Stimulated activated CD8-positive, alpha-beta memory T cell treated with anti-CD3 and anti-CD28 coated beads, Interleukin-12 subunit alpha, Interleukin-12 subunit beta, amount 100 ng/mL, for 1 hour (primary cell): ENCODE measurements around the gene SNRPF.

Source experiments
- DNase-seq: peaks from one replicate; pipeline ENCODE4 v3.0.0-alpha.2; 2020; ENCODE audit warnings: low read depth

Gene SNRPF

GRCh38 chr12:95859344-95859816 is 628 bp downstream of the SNRPF start:
- no peak for DNase-seq

- no peak for DNase-seq
Measured at GRCh38 chr12:95859947-95860850, 1.4 kb downstream of the SNRPF start.

- no peak for DNase-seq
Measured at GRCh38 chr12:95862038-95862437, 3.3 kb downstream of the SNRPF start.

GRCh38 chr12:95863337-95863736 is 4.6 kb downstream of the SNRPF start:
- DNase-seq = no peak

- DNase-seq = no peak
Measured at GRCh38 chr12:95870897-95871296, 12.1 kb downstream of the SNRPF start.

- DNase-seq = no peak
Measured at GRCh38 chr12:95874452-95874851, 15.7 kb downstream of the SNRPF start.

- no peak for DNase-seq
Measured at GRCh38 chr12:95877622-95878021, 18.9 kb downstream of the SNRPF start.

GRCh38 chr12:95880895-95881294 is 22.1 kb downstream of the SNRPF start:
- no peak for DNase-seq

GRCh38 chr12:95881331-95881955 is 22.7 kb downstream of the SNRPF start:
- no peak for DNase-seq

GRCh38 chr12:95882080-95882479 is 23.3 kb downstream of the SNRPF start:
- no peak for DNase-seq

GRCh38 chr12:95882873-95883272 is 24.1 kb downstream of the SNRPF start:
- no peak for DNase-seq

- no peak for DNase-seq
Measured at GRCh38 chr12:95884998-95885397, 26.2 kb downstream of the SNRPF start.

GRCh38 chr12:95887311-95887710 is 28.6 kb downstream of the SNRPF start:
- no peak for DNase-seq

GRCh38 chr12:95890958-95891357 is 32.2 kb downstream of the SNRPF start:
- DNase-seq = no peak

- DNase-seq = no peak
Measured at GRCh38 chr12:95896846-95897245, 38.1 kb downstream of the SNRPF start.

GRCh38 chr12:95898081-95898480 is 39.3 kb downstream of the SNRPF start:
- no peak for DNase-seq

- DNase-seq = no peak
Measured at GRCh38 chr12:95908573-95908972, 49.8 kb downstream of the SNRPF start.

GRCh38 chr12:95909871-95910270 is 51.1 kb downstream of the SNRPF start:
- no peak for DNase-seq
